Endometrial microvascular endothelial cells (primary cell): ENCODE measurements around the gene RAD18. TPM values are rescaled to one million over a fixed set of nuclear protein-coding genes. Genes with fewer than 3 reads are reported as not detected.

ENCODE experiments used
- in situ Hi-C: cut with HindIII; loops from 2 replicates; pipeline ENCODE4 v1.10.0; 2017; ENCODE audit warnings: low sequenced_read_pairs, low pct_unique_long_range_greater_than_20kb; ENCODE audit errors: inconsistent ontology term
- total RNA-seq: library from RNA; depleted of rRNA; stranded (reverse); fragments of >200 nt; gene quantifications from one replicate; pipeline ENCODE4 v1.2.3, GENCODE V29; 2015; ENCODE audit errors: inconsistent ontology term

RAD18 gene
- total RNA-seq: 8.5 TPM

- in situ Hi-C loops: no loop called here
These were observed at the start of gene RAD18 for GRCh38 chr3:8963137-8963853. Gene RAD18, minus strand, starts transcription at chr3:8963472. Its CDS starts 87 bp downstream, at chr3:8963385.

DNA sequence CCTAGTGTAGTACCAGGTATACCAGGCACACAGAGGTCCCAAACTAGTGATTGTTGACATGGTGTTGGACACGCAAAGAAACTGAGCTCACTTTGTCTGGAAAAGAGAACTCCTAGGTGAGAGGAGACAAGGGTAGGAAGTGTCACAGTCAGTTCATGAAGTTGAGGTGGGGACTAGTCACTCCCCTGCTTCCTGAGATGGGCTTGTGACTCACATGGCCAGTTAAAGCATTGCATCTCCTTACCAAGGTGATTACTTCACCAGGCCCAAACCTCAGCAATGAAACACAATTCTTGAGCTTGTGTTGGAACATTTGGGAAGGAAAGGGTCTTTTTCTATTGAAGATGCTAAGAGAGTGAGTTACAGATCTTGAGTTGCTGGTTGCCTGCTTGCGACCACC is 49.2 kb upstream of the RAD18 start:
- in situ Hi-C loops: no loop called here

GRCh38 chr3:9009976-9010545 is 46.8 kb upstream of the RAD18 start:
- in situ Hi-C loops: no loop called here

DNA sequence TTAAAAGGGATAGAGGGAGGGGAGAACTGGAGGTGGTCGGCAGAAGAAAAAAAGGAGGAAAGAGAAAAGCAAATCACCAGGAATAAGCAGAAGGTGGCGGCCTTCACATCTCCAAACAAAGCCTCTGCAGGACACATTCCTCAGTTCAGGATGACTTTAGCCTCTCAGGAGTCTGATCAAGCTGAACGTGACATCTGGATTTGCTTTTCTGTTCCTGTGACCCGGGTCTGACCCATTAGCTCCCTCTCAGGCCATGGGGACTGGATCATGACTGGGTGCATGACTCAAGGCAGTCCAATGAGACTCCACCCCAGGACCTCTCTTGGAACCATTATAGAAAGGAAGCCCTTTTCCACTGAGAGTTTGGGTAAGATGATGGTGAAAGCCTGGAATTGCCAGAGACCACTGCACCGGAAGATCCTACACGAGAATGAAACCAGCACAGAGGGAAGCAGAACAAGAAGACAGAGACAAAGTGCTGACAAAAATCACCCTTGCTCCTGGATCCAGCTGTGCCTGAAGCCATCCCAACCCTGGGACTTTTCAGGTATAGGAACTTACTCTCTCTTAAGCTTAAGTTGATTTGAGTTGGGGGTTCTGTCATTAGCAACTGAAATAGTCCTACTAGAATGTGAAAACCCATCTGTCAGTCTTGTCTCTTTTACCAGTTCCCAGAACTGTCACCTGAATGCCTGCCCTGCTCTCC is 45.4 kb upstream of the RAD18 start:
- in situ Hi-C loops: no loop called here

DNA sequence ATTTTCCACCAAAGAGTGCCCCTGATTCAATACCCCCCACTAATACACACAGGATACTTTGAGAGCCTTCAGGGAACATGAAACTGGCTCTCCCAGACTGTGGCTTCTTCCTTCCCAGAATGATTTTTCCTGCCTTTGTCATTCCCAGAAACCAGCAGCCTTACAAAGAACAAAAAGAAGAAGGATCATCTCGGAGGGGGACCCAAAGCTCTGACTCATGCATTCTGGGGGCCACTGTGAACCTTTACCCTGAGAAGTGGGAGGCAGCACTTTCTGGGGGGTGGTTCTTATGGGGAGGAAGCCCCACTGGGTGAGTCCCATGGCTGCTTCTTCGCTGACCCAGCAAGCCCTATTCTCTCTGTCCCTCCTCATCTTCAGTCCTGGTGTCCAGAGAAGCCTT is 44.7 kb upstream of the RAD18 start:
- in situ Hi-C loops: no loop called here

DNA sequence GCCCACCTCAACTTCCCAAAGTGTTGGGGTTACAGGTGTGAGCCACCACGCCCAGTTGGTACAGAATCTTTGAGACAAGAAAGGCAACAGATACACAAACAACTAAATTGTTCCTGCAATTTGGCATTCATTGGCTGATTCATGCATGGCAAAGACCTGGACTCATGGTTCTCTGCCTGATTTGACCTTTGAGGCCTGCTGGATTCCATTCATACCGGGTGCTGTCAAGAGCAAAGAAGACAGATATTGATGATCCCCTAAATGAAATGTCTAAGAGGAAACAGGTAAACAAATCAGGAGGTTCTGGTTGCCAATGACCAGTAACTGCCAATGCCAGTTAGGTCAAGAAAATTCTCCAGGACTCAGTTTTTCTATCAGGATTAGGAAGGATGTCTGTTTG is 43.9 kb upstream of the RAD18 start:
- in situ Hi-C loops: no loop called here

DNA sequence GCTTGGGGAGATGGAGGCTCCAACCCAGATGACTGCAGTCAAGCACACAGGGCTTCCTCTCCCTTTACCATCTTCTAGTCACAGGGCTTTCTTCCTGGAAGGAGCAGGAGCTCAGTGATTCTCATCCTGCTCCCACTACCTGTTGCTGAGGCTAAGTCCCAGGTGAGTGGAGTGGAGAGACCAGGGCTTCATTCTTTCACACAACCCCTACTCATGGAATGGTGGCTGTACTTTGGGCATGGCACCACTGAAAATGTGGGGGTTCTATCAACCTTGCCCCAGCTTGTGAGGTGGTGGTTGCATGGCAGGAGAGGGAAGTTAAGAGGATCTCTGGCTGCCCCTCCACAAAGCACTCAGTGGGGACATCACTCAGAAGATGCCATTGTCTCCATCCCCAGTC is 36.8 kb upstream of the RAD18 start:
- in situ Hi-C loops: no loop called here

DNA sequence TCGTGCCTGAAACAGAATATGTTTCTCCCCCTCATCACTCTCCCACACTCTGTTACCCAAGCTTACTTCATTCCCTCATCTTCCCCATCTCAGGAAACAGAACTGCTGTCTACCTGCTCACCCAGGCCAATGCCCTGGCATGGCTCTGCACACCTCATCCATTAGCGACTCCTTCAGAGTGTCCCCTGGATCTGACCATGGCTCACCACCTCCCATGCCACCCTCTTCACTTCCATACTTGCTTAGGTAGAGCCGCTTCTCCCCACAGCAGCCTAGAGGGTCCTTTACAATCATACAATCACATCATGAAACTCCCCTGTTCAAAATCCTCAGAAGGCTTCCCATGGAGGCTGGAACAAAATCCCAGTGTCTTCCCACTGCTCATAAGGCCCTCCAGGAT is 33.9 kb upstream of the RAD18 start:
- in situ Hi-C loops: no loop called here

DNA sequence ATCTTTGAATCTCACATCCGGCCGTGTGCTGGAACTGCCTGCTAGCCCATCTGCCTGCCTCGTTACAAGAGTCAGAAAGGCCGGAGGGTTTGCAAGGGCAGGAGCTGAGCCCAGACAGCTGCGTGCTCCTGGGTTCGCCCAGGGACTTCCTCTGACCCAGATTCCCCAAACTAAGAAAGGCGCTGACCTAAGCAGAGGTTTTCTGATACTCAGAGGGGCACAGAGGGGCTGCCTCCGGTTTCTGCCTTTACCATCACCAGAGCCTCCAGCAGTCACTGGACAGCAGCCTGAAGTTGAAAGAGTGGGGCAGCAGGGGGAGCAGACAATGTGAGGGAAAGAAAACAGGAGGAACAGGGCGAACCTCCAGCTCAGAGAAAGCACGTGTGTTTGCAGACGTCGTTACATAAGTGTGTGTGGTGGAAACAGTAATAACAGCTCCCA is 33.4 kb upstream of the RAD18 start:
- in situ Hi-C loops: no loop called here

DNA sequence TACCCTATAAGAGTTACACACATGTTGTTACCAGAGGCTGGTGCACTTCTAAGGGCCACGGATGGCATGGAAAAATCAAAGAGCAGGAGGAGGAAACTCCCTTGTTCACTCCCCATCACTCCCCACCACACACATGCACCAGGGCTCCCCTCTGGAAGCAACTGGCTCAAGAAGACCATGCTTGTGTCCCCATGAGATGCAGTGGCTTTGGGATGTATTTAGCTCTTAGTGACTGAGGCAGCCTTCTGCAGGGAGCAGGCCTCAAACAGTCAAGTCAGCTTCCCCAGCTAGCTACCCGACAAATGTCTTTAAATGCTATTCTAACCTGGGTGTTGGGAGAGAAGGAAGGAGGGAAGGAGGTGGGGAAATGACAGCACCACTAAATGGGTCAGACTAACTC is 32.9 kb upstream of the RAD18 start:
- in situ Hi-C loops: no loop called here

- in situ Hi-C loops: no loop called here
These were observed 31.0 kb upstream of the RAD18 start for GRCh38 chr3:8994226-8994625.

- in situ Hi-C loops: no loop called here
These were observed 30.1 kb upstream of the RAD18 start for GRCh38 chr3:8993331-8993730.

DNA sequence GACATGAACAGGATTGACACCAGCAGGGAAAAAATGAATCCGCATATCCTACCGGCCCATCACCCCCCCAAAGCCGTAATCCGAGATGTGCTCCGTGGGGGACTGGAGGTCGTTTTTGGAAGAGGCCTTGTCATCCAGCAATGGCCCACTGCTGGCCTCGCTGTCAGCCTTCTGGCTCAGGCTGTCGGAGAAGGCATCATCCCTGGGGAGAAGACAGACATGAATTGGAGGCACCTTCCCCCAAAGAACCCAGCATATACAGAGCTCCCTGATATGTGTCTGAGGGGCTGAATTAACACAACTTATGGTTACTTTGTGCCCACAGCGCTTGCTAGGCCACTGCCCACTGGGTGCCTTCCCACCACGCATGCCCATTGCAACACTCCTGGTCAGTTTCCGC is 29.6 kb upstream of the RAD18 start:
- in situ Hi-C loops: no loop called here

DNA sequence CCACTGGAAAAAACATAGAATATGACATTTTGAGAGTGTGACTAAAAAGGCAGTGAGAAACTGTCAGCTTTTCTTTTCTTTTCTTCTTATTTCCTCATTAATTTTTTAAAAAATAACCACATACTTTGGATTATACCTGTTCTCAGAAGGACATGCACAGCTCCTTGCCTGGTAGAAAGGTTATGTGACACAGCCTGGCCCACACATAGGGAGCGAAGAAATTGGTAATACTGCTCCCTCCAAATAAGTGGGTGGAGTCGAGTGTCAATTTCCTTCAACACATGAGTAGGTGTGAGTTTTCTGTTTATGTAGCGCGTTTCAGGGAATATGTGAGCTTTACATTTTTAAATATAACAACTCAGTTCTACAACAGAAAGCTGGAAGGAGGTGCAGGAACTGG is 28.9 kb upstream of the RAD18 start:
- in situ Hi-C loops: no loop called here

GRCh38 chr3:8990266-8991215 is 27.3 kb upstream of the RAD18 start:
- in situ Hi-C loops: no loop called here

- in situ Hi-C loops: no loop called here
These were observed 25.7 kb upstream of the RAD18 start for GRCh38 chr3:8988791-8989558.

DNA sequence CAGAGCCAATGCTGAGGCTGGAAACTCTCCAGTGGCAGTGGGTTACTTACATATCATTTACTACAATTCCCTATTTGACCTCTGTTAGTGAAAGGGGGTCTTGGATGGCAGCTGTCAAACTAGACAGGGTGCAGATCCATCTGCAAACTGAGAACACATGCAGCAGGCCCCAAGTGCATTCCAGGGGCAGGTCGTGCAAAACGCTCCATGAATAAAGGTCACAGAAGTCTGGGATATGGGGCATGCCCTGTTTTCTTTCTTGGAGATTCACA is 25.0 kb upstream of the RAD18 start:
- in situ Hi-C loops: no loop called here

DNA sequence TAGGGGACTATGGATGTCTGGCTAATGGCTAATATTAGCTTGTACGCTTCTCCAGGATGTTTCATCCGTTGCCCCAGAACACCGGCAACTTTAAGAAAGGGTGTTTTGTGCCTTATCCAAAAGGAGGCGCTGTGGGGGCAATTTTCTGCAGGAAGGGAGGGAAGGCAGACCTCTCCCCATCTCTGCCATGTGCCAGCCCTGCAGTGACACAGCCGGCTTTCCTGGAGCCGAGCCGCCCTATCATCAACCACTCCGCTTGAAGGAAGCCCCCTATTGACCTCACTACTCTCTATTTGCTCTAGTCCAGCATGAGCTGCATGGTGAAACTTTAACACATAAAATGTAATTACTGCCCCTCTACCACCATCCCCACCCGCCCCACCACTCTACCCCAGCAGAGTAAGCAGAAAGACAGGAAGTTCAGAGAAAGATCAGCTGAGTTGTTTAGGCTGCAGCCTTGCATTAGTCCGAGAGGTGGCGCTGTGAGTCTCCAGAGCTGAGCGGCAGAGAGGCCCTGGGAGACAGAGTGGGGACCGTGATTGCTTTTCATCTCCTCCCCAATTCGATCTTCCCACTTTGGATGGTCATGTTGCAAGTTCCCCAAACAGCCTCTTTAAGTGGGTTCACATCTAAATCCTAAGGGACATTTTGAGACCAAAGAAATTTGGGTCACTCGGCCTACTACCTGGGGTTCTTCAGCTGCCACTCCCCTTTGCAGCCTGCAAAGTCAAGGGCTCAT is 24.5 kb upstream of the RAD18 start:
- in situ Hi-C loops: no loop called here
